Measurements from ENCODE around the gene ATAD3B.

DNA sequence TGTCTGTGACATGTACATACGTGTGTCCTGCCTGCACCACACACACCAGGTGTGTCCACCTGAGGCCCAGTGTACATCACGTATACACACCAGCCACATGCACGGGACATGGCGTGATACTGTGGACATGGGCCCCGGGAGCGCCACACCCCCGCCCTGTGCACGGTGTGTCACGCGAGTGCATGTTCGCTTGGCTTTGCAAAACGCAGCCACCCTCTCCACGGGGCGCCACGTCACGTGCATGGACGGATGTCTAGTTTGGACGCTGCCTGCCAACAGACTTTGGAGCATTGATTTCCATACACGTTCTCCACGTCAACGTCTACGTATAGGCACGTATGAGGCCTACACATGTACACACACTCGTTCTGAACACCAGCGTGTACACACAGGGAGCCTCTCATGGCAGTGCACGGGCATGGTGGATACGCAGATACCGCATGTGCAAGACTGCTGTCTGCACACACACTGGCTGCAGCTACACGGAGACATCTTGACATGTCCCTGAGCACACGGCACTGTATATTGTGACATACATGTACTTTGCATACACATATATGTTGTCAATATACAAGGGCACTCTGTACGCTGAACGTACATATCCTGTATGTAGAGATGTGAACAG is 66.2 kb downstream of the ATAD3B start:
- TF ChIP-seq, protein P1, sequence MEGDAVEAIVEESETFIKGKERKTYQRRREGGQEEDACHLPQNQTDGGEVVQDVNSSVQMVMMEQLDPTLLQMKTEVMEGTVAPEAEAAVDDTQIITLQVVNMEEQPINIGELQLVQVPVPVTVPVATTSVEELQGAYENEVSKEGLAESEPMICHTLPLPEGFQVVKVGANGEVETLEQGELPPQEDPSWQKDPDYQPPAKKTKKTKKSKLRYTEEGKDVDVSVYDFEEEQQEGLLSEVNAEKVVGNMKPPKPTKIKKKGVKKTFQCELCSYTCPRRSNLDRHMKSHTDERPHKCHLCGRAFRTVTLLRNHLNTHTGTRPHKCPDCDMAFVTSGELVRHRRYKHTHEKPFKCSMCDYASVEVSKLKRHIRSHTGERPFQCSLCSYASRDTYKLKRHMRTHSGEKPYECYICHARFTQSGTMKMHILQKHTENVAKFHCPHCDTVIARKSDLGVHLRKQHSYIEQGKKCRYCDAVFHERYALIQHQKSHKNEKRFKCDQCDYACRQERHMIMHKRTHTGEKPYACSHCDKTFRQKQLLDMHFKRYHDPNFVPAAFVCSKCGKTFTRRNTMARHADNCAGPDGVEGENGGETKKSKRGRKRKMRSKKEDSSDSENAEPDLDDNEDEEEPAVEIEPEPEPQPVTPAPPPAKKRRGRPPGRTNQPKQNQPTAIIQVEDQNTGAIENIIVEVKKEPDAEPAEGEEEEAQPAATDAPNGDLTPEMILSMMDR (IDR thresholded peaks at IDR 0.05; ENCODE audit: low read length) = no peak
- TF ChIP-seq EZH2 (IDR thresholded peaks at IDR 0.05; ENCODE audit: borderline replicate concordance, low read length) = no peak

Data from OCI-LY1 (cell line).